T1000 (cell line): ENCODE data around the gene E2F2.
"Not testable (repeated sequence)": the region's sequence is repeated elsewhere in the genome, so short reads cannot be mapped to it uniquely, and the experiment has no call there.

Source experiments
- DNase-seq: peaks from one replicate; lab custom pipeline; 2025; ENCODE audit warnings: mixed read lengths; lab: John Stamatoyannopoulos, UW

The E2F2 gene

GRCh38 chr1:23546897-23547584 lies 16.0 kb upstream of the E2F2 start:
- no peak for DNase-seq

GRCh38 chr1:23545851-23546250 lies 14.8 kb upstream of the E2F2 start:
- DNase-seq = no peak

GRCh38 chr1:23544444-23545389 lies 13.7 kb upstream of the E2F2 start:
- peak; percentile 62 for DNase-seq

- DNase-seq = no peak
Observed at GRCh38 chr1:23543707-23544443, 12.8 kb upstream of the E2F2 start.

- not testable (repeated sequence) for DNase-seq
Observed at GRCh38 chr1:23542940-23543339, 11.9 kb upstream of the E2F2 start.

GRCh38 chr1:23539698-23540266 lies 8.7 kb upstream of the E2F2 start:
- DNase-seq = peak; percentile 88

GRCh38 chr1:23537296-23537973 lies 6.4 kb upstream of the E2F2 start:
- DNase-seq = no peak

GRCh38 chr1:23533246-23534023 lies 2.4 kb upstream of the E2F2 start:
- DNase-seq = no peak

GRCh38 chr1:23531562-23532094 lies 595 bp upstream of the E2F2 start:
- DNase-seq = no peak

- DNase-seq = no peak
Observed at GRCh38 chr1:23530087-23530746, 816 bp downstream of the E2F2 start.

- no peak for DNase-seq
Observed at GRCh38 chr1:23529146-23530086, 1.6 kb downstream of the E2F2 start.

GRCh38 chr1:23528250-23528978 lies 2.6 kb downstream of the E2F2 start:
- peak; percentile 88 for DNase-seq

GRCh38 chr1:23527900-23528249 lies 3.2 kb downstream of the E2F2 start:
- DNase-seq = no peak

GRCh38 chr1:23527366-23527765 lies 3.7 kb downstream of the E2F2 start:
- no peak for DNase-seq

- DNase-seq = no peak
Observed at GRCh38 chr1:23526329-23527041, 4.5 kb downstream of the E2F2 start.

- DNase-seq = no peak
Observed at GRCh38 chr1:23525558-23526250, 5.3 kb downstream of the E2F2 start.
